Fibroblast of villous mesenchyme (primary cell): ENCODE data around the gene ALX3. TPM values are rescaled to one million over a fixed set of nuclear protein-coding genes. Genes with fewer than 3 reads are reported as not detected.

Source experiments
- DNase-seq: peaks from one replicate; pipeline ENCODE4 v3.0.0-alpha.2; 2010; ENCODE audit warnings: low read depth
- H3K4me3 ChIP-seq: 2 replicates; pipeline ENCODE4 v1.5.1; 2011; ENCODE audit warnings: low read depth, mild to moderate bottlenecking, low read length
- total RNA-seq: library from RNA; depleted of rRNA; stranded (reverse); fragments of >200 nt; gene quantifications from 2 replicates; pipeline ENCODE4 v1.2.3, GENCODE V29; 2012
- TF ChIP-seq, protein P1 (sequence below): IDR thresholded peaks from 2 replicates; pipeline ENCODE4 v1.5.1; 2012; ENCODE audit warnings: low read depth, mild to moderate bottlenecking, low read length; ENCODE audit not compliant: insufficient read depth

Gene ALX3
- total RNA-seq, 1 donor, result not detected

DNA sequence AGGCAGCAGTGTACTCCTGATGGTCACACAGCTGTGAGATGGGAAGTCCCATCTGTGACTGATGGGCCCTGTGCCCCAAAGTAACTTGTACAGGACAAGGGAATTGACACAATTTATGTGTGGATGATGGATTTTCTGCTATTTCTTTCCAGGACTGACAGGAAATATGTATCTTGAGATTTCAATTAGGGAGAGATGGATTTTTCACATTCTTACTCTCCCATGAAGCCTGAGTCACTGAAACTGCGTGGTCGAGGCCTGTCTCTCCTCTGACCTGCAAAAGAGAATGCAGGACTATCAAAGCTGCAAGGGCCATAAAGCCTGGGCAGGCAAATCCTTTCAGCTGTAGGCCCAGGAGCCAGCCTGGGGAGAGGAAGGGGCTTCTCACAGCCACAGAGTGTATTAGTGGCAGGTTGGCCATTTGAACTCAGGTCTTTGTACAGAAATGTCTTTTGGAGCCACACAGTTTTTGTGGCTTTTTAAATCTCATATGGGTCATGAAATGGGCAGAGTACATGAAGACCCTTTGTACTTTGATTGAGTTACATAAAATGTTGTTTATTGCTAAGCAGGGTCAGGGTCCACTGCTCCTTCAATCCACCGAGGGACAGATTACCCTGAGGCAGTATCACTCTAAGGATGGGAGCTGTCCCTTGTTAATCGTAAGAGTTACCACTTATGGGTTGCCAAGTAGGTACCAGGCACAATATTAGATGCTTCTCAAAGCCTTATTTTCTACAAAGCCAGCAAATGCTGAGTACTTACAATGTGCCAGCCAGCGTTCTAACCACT lies 14.8 kb downstream of the ALX3 start:
- no peak overlapping the region for H3K4me3 ChIP-seq
- DNase-seq, result no peak
- TF ChIP-seq, protein P1, sequence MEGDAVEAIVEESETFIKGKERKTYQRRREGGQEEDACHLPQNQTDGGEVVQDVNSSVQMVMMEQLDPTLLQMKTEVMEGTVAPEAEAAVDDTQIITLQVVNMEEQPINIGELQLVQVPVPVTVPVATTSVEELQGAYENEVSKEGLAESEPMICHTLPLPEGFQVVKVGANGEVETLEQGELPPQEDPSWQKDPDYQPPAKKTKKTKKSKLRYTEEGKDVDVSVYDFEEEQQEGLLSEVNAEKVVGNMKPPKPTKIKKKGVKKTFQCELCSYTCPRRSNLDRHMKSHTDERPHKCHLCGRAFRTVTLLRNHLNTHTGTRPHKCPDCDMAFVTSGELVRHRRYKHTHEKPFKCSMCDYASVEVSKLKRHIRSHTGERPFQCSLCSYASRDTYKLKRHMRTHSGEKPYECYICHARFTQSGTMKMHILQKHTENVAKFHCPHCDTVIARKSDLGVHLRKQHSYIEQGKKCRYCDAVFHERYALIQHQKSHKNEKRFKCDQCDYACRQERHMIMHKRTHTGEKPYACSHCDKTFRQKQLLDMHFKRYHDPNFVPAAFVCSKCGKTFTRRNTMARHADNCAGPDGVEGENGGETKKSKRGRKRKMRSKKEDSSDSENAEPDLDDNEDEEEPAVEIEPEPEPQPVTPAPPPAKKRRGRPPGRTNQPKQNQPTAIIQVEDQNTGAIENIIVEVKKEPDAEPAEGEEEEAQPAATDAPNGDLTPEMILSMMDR, result no peak

DNA sequence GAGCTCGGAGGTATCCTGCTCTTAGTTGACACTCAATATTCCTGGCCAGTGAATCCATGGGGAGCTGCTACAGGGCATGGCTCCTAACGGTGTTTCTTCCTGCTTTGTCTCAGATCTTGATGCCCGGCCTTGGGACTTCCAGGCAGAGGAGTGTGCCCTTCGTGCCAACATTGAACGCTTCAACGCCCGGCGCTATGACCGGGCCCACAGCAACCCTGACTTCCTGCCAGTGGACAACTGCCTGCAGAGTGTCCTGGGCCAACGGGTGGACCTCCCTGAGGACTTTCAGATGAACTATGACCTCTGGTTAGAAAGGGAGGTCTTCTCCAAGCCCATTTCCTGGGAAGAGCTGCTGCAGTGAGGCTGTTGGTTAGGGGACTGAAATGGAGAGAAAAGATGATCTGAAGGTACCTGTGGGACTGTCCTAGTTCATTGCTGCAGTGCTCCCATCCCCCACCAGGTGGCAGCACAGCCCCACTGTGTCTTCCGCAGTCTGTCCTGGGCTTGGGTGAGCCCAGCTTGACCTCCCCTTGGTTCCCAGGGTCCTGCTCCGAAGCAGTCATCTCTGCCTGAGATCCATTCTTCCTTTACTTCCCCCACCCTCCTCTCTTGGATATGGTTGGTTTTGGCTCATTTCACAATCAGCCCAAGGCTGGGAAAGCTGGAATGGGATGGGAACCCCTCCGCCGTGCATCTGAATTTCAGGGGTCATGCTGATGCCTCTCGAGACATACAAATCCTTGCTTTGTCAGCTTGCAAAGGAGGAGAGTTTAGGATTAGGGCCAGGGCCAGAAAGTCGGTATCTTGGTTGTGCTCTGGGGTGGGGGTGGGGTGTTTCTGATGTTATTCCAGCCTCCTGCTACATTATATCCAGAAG lies 16.7 kb downstream of the ALX3 start:
- peak; percentile 43 for DNase-seq
- TF ChIP-seq, protein P1, result peak; percentile 98
- H3K4me3 ChIP-seq, result no peak overlapping the region

DNA sequence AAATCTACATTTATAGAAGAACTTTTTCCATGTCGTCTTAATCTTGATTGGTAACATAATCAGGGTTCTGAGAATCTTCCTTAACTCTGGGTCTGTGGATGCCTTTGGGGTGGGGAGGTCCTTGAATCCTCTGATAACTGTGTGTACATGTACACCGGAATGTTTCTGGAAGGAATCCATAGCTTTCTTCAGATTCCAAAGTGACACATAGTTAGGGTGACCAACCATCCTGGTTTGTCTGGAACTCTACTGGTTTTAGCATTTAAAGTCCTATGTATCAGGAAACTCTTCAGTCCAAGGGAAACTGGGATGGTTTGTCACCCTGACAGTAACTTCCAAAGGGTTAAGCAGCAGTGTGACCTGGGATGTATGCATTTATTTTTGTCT lies 19.2 kb downstream of the ALX3 start:
- no peak for DNase-seq
- TF ChIP-seq, protein P1, result no peak
- H3K4me3 ChIP-seq, result no peak overlapping the region

DNA sequence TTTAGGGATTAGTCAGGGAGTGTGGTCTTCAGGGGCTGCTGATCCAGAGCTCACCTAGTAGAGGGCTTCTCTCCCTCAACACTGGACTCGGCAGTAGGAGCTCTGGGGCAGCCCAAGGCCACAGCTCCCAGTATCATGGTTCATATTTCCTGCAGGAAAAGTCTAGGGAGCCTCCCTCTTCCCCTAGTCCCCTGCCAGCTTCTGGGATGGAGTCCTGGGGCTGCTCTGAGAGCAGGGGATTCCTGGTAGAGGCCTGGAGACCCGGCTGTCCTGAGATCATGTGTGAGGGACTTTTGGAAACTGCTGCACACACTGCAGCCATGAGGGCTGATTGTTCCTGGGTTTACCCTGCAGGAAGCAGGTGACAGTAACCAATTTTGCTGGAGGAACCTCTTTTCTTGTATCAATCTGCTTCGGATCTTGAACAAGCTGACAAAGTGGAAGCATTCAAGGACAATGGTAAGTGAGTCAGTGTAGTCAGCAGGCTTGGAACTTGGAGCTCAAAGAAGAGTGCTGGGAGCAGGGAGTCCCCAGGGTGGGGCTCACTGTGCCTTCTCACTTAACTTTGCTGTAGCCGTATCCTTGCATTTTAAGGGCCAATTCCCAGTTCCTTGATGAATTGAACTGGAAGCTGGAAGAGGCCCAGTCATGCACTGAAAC lies 19.7 kb downstream of the ALX3 start:
- no peak for DNase-seq

DNA sequence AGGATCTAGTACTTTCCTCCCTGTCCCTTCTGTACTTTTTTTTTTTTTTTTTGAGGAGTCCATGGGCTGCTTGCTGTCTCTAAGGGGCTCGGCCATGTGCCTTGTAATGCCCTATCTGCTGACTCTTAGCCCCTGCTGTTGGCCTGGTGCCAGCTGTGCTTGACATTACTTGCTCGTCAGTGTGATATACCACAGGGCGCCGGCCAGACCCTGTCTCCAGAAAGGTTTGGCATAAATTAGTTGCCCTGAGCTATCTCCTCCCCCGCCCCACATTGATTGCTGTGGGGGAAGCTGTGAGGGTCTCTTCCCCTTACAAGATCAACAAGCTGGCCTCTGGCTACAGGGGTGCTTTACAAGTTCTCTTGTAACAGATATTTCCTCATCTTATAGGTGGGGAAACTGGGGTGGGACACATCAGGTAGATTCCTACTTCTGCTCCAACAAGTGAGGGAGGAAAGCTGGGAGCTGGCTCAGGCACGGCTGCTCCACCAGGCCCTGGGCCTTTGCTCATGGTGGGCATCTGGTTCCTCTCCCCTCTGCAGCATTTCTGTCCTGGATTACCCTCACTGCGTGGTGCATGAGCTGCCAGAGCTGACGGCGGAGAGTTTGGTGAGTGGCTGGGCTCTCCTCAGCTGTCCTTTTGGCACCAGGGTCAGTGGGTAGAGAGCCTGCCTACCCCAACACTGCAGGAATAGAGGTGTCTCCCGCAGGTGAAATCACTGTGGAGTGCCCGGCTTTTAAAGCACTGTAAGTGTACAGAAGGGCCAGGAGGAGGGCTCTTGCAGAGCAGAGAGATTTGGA lies 20.5 kb downstream of the ALX3 start:
- TF ChIP-seq, protein P1, result no peak
- H3K4me3 ChIP-seq, result no peak overlapping the region
- DNase-seq, result no peak

More for the DNA sequence above, 19.7 kb downstream of the ALX3 start:
- H3K4me3 ChIP-seq, result no peak overlapping the region
- TF ChIP-seq, protein P1, result no peak

DNA sequence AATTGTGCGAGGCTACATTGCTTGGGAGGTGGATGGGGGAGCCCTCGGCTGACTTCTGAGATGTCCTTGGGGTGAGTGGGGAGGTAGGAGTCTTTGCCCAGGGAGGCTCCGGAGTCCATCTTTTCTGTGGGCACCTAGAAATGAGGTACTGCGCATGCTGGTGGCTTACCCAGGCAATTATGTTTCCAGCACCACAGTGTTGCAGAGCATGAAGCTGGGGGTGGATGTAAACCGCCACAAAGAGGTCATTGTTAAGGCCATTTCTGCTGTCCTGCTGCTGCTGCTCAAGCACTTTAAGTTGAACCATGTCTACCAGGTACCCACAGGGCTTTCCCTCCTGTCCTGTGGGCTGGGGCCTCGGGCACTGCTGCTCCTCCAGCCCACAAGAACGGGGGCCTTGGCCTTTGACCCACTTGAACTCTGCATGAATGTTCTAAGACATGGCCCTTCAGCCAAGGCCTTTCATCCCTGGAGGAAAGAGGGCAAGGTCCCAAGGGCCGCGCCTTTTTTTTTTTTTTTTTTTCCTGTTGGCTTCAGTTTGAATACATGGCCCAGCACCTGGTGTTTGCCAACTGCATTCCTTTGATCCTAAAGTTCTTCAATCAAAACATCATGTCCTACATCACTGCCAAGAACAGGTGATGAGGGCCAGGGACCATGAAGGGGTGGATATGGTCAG lies 21.4 kb downstream of the ALX3 start:
- DNase-seq, result no peak
- TF ChIP-seq, protein P1, result no peak
- no peak overlapping the region for H3K4me3 ChIP-seq
